Measurements from ENCODE around the gene KCP. TPM values are rescaled to one million over a fixed set of nuclear protein-coding genes. Genes with fewer than 3 reads are reported as not detected.
A peak's percentile ranks its signal among the peaks of the same experiment; 100 is the strongest.

The KCP gene
- total and polyA plus RNA-seq, 10 of the 15 experiments (the other 5 are each of a cell fraction or from before 2014, with no cell fraction given) = 0.05 to 7.8 (median 2.5) TPM

DNA sequence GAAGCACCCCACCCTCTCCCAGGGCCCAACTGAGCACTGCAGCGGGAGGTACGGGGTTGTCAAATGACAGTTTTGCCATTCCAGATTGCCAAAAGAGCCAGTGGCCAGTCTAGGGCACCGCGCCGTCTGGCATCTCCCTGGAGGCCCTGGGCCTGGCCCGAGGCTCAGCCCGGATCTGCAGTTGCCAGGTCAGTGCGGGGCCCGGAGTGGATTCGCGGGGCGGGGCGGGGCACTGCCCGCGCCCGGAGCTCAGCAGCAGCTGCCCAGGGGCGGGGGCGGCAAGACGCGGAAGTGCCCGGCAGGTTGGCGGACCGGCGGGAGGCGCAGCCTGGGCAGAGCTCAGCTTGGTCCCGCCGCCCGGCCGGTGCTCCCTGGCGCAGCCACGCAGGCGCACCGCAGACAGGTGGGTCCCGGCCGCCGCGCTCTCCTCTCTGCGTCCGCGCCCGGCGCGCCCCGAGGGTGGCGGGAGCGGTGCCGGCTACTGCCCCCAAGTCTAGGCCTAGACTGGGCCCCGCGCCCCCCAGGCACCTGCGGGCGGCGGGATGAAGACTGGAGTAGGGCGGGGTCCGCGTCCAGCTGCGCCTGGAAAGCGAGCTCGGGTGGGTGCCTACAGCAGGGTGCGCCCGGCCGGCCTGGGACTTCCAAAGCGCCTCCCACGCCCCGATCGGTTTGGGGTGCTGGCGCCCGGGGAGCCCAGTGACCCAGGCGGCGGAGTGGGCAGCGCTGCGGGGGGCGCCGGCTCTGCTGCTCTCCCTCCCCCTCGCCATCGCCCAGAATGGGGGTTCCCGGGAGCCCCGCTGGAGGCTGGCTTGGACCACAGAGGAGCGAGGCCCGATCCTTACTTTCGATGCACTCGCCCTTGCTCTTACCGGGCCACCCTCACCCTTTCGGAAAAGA lies 27.4 kb upstream of the KCP start, which contains the start of gene IRF5 (continued):
- TF ChIP-seq NKRF (conservative IDR thresholded peaks at IDR 0.05) = peak; percentile 76
- TF ChIP-seq ZNF687 (IDR thresholded peaks at IDR 0.05) = 0 out of 2 replicates have a peak, but pooled peaks have one; percentile 59
- no peak for TF ChIP-seq MYC (IDR thresholded peaks at IDR 0.05; ENCODE audit: insufficient read depth, insufficient read length, insufficient replicate concordance, low read length, severe bottlenecking)
- 0 out of 2 replicates have a peak, but pooled peaks have one; percentile 14 for TF ChIP-seq ZNF24 (IDR thresholded peaks at IDR 0.05)
- 0 out of 2 replicates have a peak, but pooled peaks have one; percentile 47 for TF ChIP-seq IRF4 (IDR thresholded peaks at IDR 0.05; ENCODE audit: low read depth, low read length)
- no peak for TF ChIP-seq EP300 (IDR thresholded peaks at IDR 0.05; ENCODE audit: borderline replicate concordance in 1 of 2, control insufficient read depth in 1 of 2, low read depth in 2 of 2, low read length in 2 of 2)
- TF ChIP-seq ASH2L (IDR thresholded peaks at IDR 0.05; ENCODE audit: borderline replicate concordance, low read depth) = no peak
- peak; percentile 75 for TF ChIP-seq DPF2 (IDR thresholded peaks at IDR 0.05)
- TF ChIP-seq GATAD2B (conservative IDR thresholded peaks at IDR 0.05; ENCODE audit: low read depth) = peak; percentile 96
- TF ChIP-seq POU2F2 (IDR thresholded peaks at IDR 0.05; ENCODE audit: borderline replicate concordance, low read depth, low read length) = peak; percentile 15; the same call in 1 of the 3 replicates
- TF ChIP-seq BHLHE40 (IDR thresholded peaks at IDR 0.05; ENCODE audit: borderline replicate concordance in 1 of 2, low read depth in 2 of 2, low read length in 1 of 2) = peak in 1 of 2 experiments; percentile 47; a peak in 2 of 4 replicates
- TF ChIP-seq FOXM1 (IDR thresholded peaks at IDR 0.05; ENCODE audit: low read depth, low read length) = no peak
- TF ChIP-seq IKZF1 (conservative IDR thresholded peaks at IDR 0.05) = peak; percentile 70
- peak; percentile 61; the same call in 1 of the 2 replicates for TF ChIP-seq NR2F1 (conservative IDR thresholded peaks at IDR 0.05)
- peak; percentile 54; the same call in 1 of the 2 replicates for TF ChIP-seq EED (IDR thresholded peaks at IDR 0.05; ENCODE audit: low read depth)
- 0 out of 4 replicates have a peak, but pooled peaks of 1 of the 2 experiments have one; percentile 12 for TF ChIP-seq ETV6 (conservative IDR thresholded peaks at IDR 0.05 in 1 of 2, IDR thresholded peaks at IDR 0.05 in 1 of 2; ENCODE audit: borderline replicate concordance in 1 of 2, low read depth in 1 of 2)
- TF ChIP-seq HDGF (IDR thresholded peaks at IDR 0.05) = no peak
- peak; percentile 73 for TF ChIP-seq TCF3 (IDR thresholded peaks at IDR 0.05; ENCODE audit: borderline replicate concordance, insufficient read depth, low read depth, low read length)
- peak; percentile 10 to 23; a peak in 2 of 4 replicates for TF ChIP-seq IKZF2 (IDR thresholded peaks at IDR 0.05)
- no peak for TF ChIP-seq NFYA (IDR thresholded peaks at IDR 0.05; ENCODE audit: borderline replicate concordance, low read depth, low read length)
- TF ChIP-seq ZNF217 (IDR thresholded peaks at IDR 0.05) = peak; percentile 39; the same call in 1 of the 2 replicates
- peak; percentile 62 for TF ChIP-seq POLR2A (IDR thresholded peaks at IDR 0.05; ENCODE audit: low read depth, low read length)
- peak; percentile 45 for TF ChIP-seq NRF1 (conservative IDR thresholded peaks at IDR 0.05; ENCODE audit: low read depth, low read length)

Measured in GM12878 (cell line).